Large intestine (tissue), 3 donors: ENCODE results near the gene SORT1. TPM values are rescaled to one million over a fixed set of nuclear protein-coding genes. Genes with fewer than 3 reads are reported as not detected.

ENCODE experiments used
- DNase-seq, 2 donors: peaks; one replicate each; pipeline versions ENCODE4 v3.0.0 to v3.0.0-alpha.2; 2013
- H3K27ac ChIP-seq: one replicate; pipeline ENCODE4 v1.5.1; 2013; ENCODE audit warnings: low read length
- H3K27me3 ChIP-seq: 2 replicates; pipeline ENCODE4 v1.6.1; 2013; ENCODE audit warnings: low read length; ENCODE audit not compliant: control insufficient read depth, insufficient read depth
- H3K36me3 ChIP-seq: 2 replicates; pipeline ENCODE4 v1.6.1; 2013; ENCODE audit warnings: low read length; ENCODE audit not compliant: control insufficient read depth, insufficient read depth
- H3K4me1 ChIP-seq: one replicate; pipeline ENCODE4 v1.6.1; 2013; ENCODE audit warnings: low read length; ENCODE audit not compliant: control insufficient read depth, insufficient read depth
- H3K4me3 ChIP-seq: one replicate; pipeline ENCODE4 v1.5.1; 2013; ENCODE audit warnings: low read length
- H3K9me3 ChIP-seq: one replicate; pipeline ENCODE4 v1.6.1; 2013; ENCODE audit warnings: mild to moderate bottlenecking, low read depth, low read length, moderate library complexity; ENCODE audit not compliant: control insufficient read depth
- WGBS: methylation state at CpG from one replicate; pipeline ENCODE4 v1.1.5; 2013; ENCODE audit warnings: low lambda C conversion rate; ENCODE audit not compliant: insufficient coverage; 5-methylcytosine and 5-hydroxymethylcytosine counted together
- polyA plus RNA-seq: library from polyadenylated mRNA; unstranded; fragments of 120-200 nt; gene quantifications from one replicate; pipeline ENCODE4 v1.2.1, GENCODE V29; 2013

SORT1 gene
- polyA plus RNA-seq, 1 donor = 41.7 TPM

DNA sequence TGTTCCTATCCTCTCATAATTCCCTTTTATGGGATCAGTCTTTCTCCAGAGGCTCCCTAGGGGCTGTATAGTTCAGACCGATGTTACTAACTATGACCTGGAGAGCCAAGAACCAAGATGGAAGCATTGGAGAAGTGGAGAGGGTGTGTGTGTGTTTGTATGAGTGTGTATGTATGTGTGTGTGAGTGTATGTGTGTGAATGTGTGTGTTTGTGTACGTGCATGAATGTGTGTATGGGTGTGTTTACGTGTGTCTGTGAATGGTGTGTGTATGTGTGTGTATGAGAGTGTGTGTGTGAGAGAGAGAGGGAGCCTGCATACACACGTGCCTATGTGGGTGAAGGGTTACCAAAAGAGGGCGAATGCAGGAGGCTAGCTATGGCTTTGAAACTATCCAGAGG is 95.8 kb downstream of the SORT1 start:
- DNase-seq = no peak
- no peak overlapping the region for H3K27ac ChIP-seq
- H3K4me1 ChIP-seq = peaks cover 33% of the 10 kb centered on the region
- no peaks in the 10 kb centered on the region for H3K36me3 ChIP-seq
- H3K4me3 ChIP-seq = no peak overlapping the region
- H3K27me3 ChIP-seq = no peaks in the 10 kb centered on the region
- 100% methylated on average over 2 of the region's 5 CpGs for WGBS
- H3K9me3 ChIP-seq = no peaks in the 10 kb centered on the region

DNA sequence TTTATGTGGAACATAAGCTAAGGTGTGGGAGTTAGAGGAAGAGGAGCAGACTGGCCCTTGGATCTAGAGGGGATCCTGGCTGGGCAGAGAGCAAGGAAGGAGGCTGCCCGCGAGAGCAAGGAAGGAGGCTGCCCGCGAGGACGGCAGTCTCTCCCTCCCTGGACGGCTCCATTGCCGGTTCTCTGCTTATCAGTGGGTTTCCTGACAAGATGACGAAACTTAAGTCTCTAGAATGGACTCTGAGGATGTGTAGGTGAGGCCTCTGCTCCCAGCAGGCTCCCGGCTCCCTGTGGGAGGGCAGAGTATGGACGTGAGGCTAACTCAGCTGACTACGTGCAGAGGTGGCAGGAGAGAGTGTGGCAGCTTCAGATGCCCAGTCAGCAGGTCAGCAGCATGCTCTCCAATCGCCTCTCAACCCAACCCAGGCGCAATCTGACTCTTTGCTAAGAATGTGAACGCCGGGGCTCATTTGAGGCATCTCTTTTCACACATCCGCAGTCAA is 97.0 kb downstream of the SORT1 start:
- H3K27me3 ChIP-seq = no peaks in the 10 kb centered on the region
- H3K4me1 ChIP-seq = peaks cover 22% of the 10 kb centered on the region
- peak; percentile 79 to 81 for DNase-seq
- no peak overlapping the region for H3K4me3 ChIP-seq
- no peaks in the 10 kb centered on the region for H3K36me3 ChIP-seq
- H3K9me3 ChIP-seq = no peaks in the 10 kb centered on the region
- peak overlapping the region; percentile 75 for H3K27ac ChIP-seq
- WGBS = no CpG with 5 or more reads among the region's 16 CpGs

DNA sequence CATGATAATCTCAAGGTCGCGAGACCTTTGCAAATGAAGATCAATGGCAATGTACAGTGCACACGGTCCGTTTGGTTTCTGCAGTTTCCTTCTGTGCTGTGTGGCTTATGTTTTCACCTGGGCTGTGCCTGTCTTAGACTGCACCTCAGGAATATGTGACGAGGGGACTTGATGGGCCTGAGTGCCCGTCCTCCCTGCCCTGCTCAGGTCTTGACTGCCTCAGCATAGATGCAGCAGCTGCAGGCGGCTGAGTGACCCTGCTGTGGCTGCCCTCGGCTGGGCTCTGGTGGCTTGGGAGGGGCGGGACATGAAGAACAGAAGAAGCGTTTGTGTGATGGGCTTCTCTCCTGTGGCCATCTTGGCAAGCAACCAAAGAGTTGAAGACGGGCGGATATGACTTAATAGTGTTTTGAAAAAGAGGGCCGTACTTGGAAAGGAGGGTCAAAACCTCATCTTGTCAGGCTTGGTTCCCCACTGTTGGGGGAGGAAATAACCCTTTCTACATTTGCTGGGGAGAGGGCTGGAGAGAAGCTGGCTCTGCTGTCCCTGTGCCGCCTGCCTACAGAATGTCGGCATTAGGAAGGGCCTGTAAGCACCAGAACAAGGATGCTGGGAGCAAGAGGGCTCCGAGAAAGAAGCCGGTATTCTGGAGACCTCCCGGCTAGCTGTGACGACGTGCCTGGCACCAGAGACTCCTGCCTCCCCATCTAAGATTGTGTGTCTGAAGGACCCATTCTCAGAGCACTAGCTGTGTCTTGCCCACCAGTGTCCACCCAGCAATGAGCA is 98.0 kb downstream of the SORT1 start:
- H3K4me3 ChIP-seq = no peak overlapping the region
- WGBS = no CpG with 5 or more reads among the region's 20 CpGs
- peak; percentile 37 to 39 for DNase-seq
- no peaks in the 10 kb centered on the region for H3K36me3 ChIP-seq
- no peaks in the 10 kb centered on the region for H3K9me3 ChIP-seq
- H3K27ac ChIP-seq = peak overlapping the region; percentile 75
- no peaks in the 10 kb centered on the region for H3K27me3 ChIP-seq
- H3K4me1 ChIP-seq = peaks cover 16% of the 10 kb centered on the region

DNA sequence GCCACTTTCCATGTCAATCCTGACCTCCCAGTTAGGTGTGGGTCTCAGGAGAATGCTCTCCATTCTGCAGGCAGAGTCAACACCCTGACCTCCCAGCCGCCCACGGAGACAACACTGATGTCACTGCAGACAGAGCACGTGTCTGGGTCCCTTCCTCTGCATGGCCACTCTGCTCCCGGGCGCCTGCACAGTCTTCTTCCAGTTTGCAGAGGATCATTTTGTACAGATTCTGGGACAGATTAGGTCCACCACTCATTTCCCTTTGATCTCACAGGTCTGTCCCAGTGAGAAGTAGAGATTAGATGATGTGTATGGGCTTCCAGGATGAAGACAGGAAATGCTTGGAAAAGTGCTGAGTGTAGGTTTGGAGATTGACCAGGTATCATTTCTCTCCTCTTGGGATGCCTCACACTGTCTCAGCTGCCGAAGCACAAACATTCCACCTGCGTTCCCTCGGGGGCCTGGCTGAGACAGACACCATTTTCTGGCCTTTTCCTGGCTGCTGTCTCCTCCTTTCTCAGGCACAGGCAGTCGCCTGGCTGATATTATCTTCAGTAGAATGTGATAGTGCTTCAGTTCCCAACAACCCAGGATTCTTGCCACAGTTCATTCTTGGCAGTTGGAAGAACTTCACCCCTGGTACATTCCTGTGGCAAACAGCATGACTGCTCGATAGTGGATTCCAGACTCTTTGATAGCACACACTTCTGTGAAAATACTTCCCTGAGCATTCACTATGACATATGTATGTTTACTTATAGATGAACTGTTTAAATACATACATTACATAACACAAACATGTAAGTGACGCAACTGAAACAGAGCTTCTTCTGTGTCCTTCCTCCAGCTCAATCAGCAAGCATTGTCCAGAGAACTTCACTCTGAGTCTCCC is 98.8 kb downstream of the SORT1 start:
- Histone ChIP-seq H3K4me1 (peaks cover 16% of the 10 kb centered on the region), H3K27me3 (no peaks in the 10 kb centered on the region), H3K4me3 (no peak overlapping the region), H3K27ac (peak overlapping the region; percentile 39), H3K9me3 (no peaks in the 10 kb centered on the region), H3K36me3 (no peaks in the 10 kb centered on the region)
- DNase-seq = peak; percentile 29 to 41
- no CpG with 5 or more reads among the region's 11 CpGs for WGBS

DNA sequence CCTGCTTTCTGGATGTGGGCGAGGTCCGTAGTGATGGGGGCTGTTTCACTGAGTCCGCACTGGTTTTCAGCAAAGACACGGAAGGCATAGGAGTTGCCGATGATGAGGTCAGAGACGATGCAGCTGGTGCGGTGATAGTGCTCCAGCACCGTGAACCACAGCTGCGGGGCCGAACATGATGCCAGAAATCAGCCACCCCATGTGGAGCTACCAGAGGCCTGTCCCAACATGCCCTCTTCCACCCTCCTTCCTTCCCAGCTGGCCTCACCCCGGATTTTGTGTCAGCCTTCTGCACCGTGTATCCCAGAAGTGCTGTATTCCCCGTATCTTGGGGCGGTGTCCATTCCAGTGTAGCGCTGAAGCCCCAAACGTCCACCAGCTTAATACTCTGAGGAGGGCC is 100.9 kb downstream of the SORT1 start:
- no peak overlapping the region for H3K4me3 ChIP-seq
- no CpG with 5 or more reads among the region's 16 CpGs for WGBS
- no peak overlapping the region for H3K27ac ChIP-seq
- DNase-seq = no peak
- no peaks in the 10 kb centered on the region for H3K36me3 ChIP-seq
- H3K4me1 ChIP-seq = peaks cover 16% of the 10 kb centered on the region
- H3K9me3 ChIP-seq = no peaks in the 10 kb centered on the region
- H3K27me3 ChIP-seq = no peaks in the 10 kb centered on the region

DNA sequence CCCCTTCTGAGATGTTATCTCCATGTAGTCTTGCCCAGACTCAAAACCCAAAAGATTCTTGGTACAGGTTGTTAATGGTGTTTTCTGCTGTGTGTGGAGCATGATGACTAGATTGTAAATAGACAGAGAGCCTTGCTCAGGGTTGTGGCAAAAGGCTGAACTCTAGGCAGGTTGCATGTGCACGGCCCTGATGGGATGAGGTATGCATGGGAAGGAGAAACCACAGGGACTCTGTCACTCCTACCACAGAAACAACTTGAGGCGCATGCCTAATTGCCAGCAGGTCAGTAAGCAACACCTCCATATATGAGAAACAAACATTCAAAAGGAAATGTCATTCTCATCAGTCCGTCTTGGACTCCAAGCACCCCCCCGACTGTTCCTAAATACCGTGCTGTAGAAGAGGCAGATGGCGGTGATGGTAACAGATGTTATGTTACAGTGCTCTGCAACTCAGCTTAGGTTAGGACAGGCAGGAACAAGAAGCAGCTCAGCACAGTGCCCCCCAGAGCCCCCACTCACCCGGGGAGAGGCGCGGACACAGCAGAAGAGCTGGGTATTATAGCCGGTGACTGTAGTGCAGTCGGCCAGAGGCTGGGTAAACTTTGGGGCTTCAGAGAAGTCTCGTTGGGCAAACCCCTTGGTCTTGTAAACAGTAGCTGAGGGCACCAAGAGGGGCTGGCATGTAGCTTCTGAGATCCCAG is 101.9 kb downstream of the SORT1 start:
- WGBS = 100% methylated on average over 1 of the region's 12 CpGs
- no peak for DNase-seq
- H3K27me3 ChIP-seq = no peaks in the 10 kb centered on the region
- H3K9me3 ChIP-seq = no peaks in the 10 kb centered on the region
- peaks cover 16% of the 10 kb centered on the region for H3K4me1 ChIP-seq
- no peak overlapping the region for H3K4me3 ChIP-seq
- H3K27ac ChIP-seq = no peak overlapping the region
- H3K36me3 ChIP-seq = no peaks in the 10 kb centered on the region

DNA sequence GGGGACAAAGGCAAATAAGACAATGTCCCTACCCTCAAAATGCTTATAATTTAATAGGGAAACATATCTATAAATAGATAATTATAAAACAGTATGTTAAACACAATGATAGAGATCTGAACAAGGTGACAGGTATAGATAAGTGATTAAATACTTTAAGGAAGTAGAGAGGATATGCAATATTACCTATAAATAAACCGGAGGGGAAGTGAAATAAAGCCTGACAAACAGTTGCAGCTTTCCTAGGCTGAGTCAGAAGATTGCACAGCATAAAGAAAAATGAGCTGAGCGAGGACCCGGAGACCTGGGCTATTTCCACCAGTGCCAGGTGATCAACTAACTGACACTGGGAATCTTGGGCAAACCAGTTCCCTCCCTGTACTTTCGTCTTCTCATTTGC is 103.2 kb downstream of the SORT1 start:
- H3K9me3 ChIP-seq = no peaks in the 10 kb centered on the region
- no peaks in the 10 kb centered on the region for H3K27me3 ChIP-seq
- H3K36me3 ChIP-seq = no peaks in the 10 kb centered on the region
- WGBS = 83% methylated on average over 1 of the region's 4 CpGs
- DNase-seq = no peak
- peaks cover 7% of the 10 kb centered on the region for H3K4me1 ChIP-seq
- no peak overlapping the region for H3K27ac ChIP-seq
- no peak overlapping the region for H3K4me3 ChIP-seq

DNA sequence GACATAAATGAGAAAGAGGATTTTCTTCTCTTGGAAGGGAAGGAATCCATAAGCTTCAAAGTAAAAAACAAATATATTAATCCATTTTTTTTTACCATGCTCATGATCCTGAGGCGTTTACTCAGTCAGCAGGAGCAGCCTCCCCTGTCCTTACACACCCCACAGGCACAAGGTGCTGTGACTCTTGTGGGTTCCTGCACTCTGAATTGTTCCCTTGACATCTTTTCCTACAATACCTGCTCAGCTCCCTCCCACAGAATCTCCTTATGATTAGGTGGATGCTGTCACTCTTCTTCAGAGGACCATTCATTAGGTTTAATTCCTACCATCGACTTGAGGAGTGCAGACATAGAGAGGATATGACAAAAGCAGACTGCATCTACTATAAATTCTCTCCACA is 104.7 kb downstream of the SORT1 start:
- Histone ChIP-seq H3K36me3 (no peaks in the 10 kb centered on the region), H3K4me1 (no peaks in the 10 kb centered on the region), H3K27me3 (no peaks in the 10 kb centered on the region), H3K27ac (no peak overlapping the region), H3K9me3 (no peaks in the 10 kb centered on the region), H3K4me3 (no peak overlapping the region)
- no CpG with 5 or more reads among the region's 2 CpGs for WGBS
- no peak for DNase-seq

DNA sequence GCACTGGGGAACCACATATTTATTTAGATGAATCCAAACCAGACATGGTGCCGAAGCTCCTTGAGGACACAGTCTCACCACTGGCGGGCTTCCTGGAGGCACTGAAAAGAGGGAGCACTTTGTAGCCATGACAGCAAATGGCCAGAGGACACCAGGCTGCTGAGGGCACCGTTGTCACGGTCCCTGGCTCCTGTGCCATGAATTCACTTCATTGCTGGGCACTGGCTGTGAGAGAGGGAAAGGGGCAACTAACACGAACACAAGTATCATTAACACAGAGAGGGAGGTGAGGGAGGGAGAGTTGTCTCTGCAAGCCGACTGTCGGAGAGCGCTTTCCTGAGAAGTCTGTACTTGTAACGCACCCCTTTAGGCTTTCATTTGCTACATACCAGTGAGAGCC is 105.4 kb downstream of the SORT1 start:
- no CpG with 5 or more reads among the region's 9 CpGs for WGBS
- no peak overlapping the region for H3K4me3 ChIP-seq
- DNase-seq = no peak
- no peaks in the 10 kb centered on the region for H3K9me3 ChIP-seq
- no peak overlapping the region for H3K27ac ChIP-seq
- no peaks in the 10 kb centered on the region for H3K4me1 ChIP-seq
- no peaks in the 10 kb centered on the region for H3K36me3 ChIP-seq
- no peaks in the 10 kb centered on the region for H3K27me3 ChIP-seq

DNA sequence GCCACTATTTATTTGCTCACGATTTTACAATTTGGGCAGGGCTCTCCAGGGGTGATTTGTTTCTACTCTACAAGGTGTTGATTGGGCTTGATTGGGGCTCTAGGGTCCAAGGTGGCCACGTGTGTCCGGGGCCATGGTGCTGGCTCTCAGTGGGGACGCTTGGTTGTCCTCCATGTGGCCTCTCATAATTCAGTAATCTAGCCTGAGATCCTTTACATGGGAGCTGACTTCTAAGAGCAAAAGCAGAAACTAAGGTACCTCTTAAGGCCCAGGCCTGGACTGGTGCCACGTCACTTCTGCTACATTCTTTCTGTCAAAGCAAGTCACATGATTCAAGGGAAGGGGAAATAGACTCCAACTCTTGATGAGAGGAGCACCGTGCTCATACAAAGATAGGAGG is 106.7 kb downstream of the SORT1 start:
- Histone ChIP-seq H3K27me3 (no peaks in the 10 kb centered on the region), H3K36me3 (no peaks in the 10 kb centered on the region), H3K4me1 (no peaks in the 10 kb centered on the region), H3K4me3 (no peak overlapping the region), H3K27ac (no peak overlapping the region), H3K9me3 (no peaks in the 10 kb centered on the region)
- no peak for DNase-seq
- WGBS = no CpG with 5 or more reads among the region's 6 CpGs
